HepG2 (cell line): Measurements from ENCODE around the gene NSMCE3. TPM values are rescaled to one million over a fixed set of nuclear protein-coding genes. Genes with fewer than 3 reads are reported as not detected.

Experiments used
- ATAC-seq: fragments of 200-7000 bp; cut with Tn5 transposase; 3 replicates; pipeline ENCODE4 v1.9.1; 2020; ENCODE audit warnings: mild to moderate bottlenecking, moderate library complexity
- BruUV-seq: library from RNA; stranded (reverse); fragments of 400-500 nt; replicated peaks from 2 replicates; lab custom pipeline; 2021; lab: Mats Ljungman, UMichigan
- CTCF ChIA-PET: fragments of 300-600 bp; formaldehyde crosslinking; extraction: SDS; loops from one replicate; lab custom pipeline; 2021; ENCODE audit warnings: low total read pairs, inconsistent platforms, low intra/inter-chr PET ratio; lab: Yijun Ruan, JAX
- POLR2A ChIA-PET: fragments of 350-600 bp; sonication (Branson Sonifier 250); formaldehyde crosslinking; loops from one replicate; lab custom pipeline; 2020; ENCODE audit warnings: antibody characterized with exemption, inconsistent platforms; lab: Yijun Ruan, JAX
- DNase-seq: peaks from one replicate; pipeline ENCODE4 v3.0.0-alpha.2; 2015; ENCODE audit warnings: low spot score
- FAIRE-seq: peaks from 3 replicates; lab custom pipeline; 2011; peaks lifted over from hg19 to GRCh38; lab: Jason Lieb, UNC
- H2AFZ ChIP-seq: one replicate; pipeline ENCODE4 v1.6.1; 2011; ENCODE audit warnings: low read length, inconsistent platforms
- H3K27ac ChIP-seq: fragments of 300-600 bp; 3 replicates; pipeline ENCODE4 v1.8.0; 2011; ENCODE audit warnings: mixed run types, mild to moderate bottlenecking, mixed read lengths, low read length, inconsistent platforms; ENCODE audit not compliant: insufficient read depth; ENCODE audit errors: extremely low read length
- H3K27me3 ChIP-seq, 2 experiments: fragments of 200-600 bp in 1 of 2; 2 replicates in 1 of 2; 3 replicates in 1 of 2; pipeline versions ENCODE4 v1.6.0 to v1.8.0; 2011; ENCODE audit warnings: low read length in 2 of 2, mild to moderate bottlenecking in 2 of 2, moderate library complexity in 2 of 2, inconsistent platforms in 1 of 2; ENCODE audit not compliant: insufficient read depth in 2 of 2, control insufficient read depth in 1 of 2
- H3K36me3 ChIP-seq, 2 experiments: fragments of 200-600 bp in 1 of 2; replicated peaks in 1 of 2; 2 replicates in 1 of 2; 3 replicates in 1 of 2; pipeline versions ENCODE4 v1.5.1 to v1.8.0; 2011; ENCODE audit warnings: low read length in 2 of 2, inconsistent platforms in 1 of 2; ENCODE audit not compliant: insufficient read depth in 2 of 2, control insufficient read depth in 1 of 2
- H3K4me1 ChIP-seq: 2 replicates; pipeline ENCODE4 v1.5.1; 2012; ENCODE audit warnings: low read length, inconsistent platforms; ENCODE audit not compliant: insufficient read depth
- H3K4me2 ChIP-seq: 2 replicates; pipeline ENCODE4 v1.6.0; 2011; ENCODE audit warnings: low read depth, low read length, inconsistent platforms
- H3K4me3 ChIP-seq, 3 experiments: fragments of 200-600 bp in 1 of 3; sonication (generic), shearing (Covaris generic) in 1 of 3; replicated peaks in 1 of 3; 2 replicates each; pipeline ENCODE4 v1.5.1; 2011 to 2016; ENCODE audit warnings: low read length in 3 of 3, inconsistent platforms in 2 of 3, low read depth in 2 of 3, mild to moderate bottlenecking in 2 of 3, control low read depth in 1 of 3, mixed read lengths in 1 of 3; ENCODE audit not compliant: insufficient read depth in 1 of 3
- H3K79me2 ChIP-seq: one replicate; pipeline ENCODE4 v1.6.1; 2011; ENCODE audit warnings: low read length, inconsistent platforms; ENCODE audit not compliant: insufficient read depth
- H3K9ac ChIP-seq: 2 replicates; pipeline ENCODE4 v1.6.0; 2011; ENCODE audit warnings: mild to moderate bottlenecking, low read depth, low read length, inconsistent platforms; ENCODE audit not compliant: insufficient read depth
- H3K9me3 ChIP-seq: 2 replicates; pipeline ENCODE4 v1.5.1; 2012; ENCODE audit warnings: mild to moderate bottlenecking, low read length
- H4K20me1 ChIP-seq: 2 replicates; pipeline ENCODE4 v1.6.0; 2011; ENCODE audit warnings: inconsistent platforms, mild to moderate bottlenecking, low read length, moderate library complexity; ENCODE audit not compliant: insufficient read depth
- EEA1 ChIP-seq: sonication (generic); formaldehyde crosslinking; IDR thresholded peaks from 2 replicates; pipeline ENCODE4 v1.5.1; 2020; ENCODE audit warnings: mild to moderate bottlenecking, missing genetic modification reagents, borderline replicate concordance
- HOXA9 ChIP-seq: sonication (generic); formaldehyde crosslinking; IDR thresholded peaks from 2 replicates; pipeline ENCODE4 v1.8.1; 2022; ENCODE audit warnings: missing genetic modification reagents, mild to moderate bottlenecking, moderate library complexity, borderline replicate concordance
- SAFB2 ChIP-seq: sonication (generic); formaldehyde crosslinking; IDR thresholded peaks from 2 replicates; pipeline ENCODE4 v1.5.1; 2020; ENCODE audit warnings: missing genetic modification reagents, low read depth, mild to moderate bottlenecking, borderline replicate concordance
- ZNF333 ChIP-seq: sonication (generic); formaldehyde crosslinking; IDR thresholded peaks from 2 replicates; pipeline ENCODE4 v1.4.0; 2020; ENCODE audit warnings: mild to moderate bottlenecking, missing genetic modification reagents, borderline replicate concordance
- ZNF674 ChIP-seq: sonication (generic); formaldehyde crosslinking; IDR thresholded peaks from 2 replicates; pipeline ENCODE4 v1.5.0; 2020; ENCODE audit warnings: low read depth, mild to moderate bottlenecking, missing genetic modification reagents
- ZNF766 ChIP-seq: sonication (generic); formaldehyde crosslinking; IDR thresholded peaks from 2 replicates; pipeline ENCODE4 v1.5.0; 2020; ENCODE audit warnings: missing genetic modification reagents, borderline replicate concordance
- ZSCAN22 ChIP-seq: sonication (generic); formaldehyde crosslinking; IDR thresholded peaks from 2 replicates; pipeline ENCODE4 v1.4.0; 2020; ENCODE audit warnings: mild to moderate bottlenecking, missing genetic modification reagents
- WGBS: methylation state at CpG from one replicate; pipeline ENCODE4 v1.1.6; 2017; ENCODE audit warnings: low lambda C conversion rate; 5-methylcytosine and 5-hydroxymethylcytosine counted together
- in situ Hi-C: cut with HindIII; loops from 2 replicates; pipeline ENCODE4 v1.10.0; 2017; ENCODE audit warnings: low pct_unique_long_range_greater_than_20kb; ENCODE audit not compliant: extremely low pct_ligation_motif_present
- intact Hi-C: fragments of 100-400 bp; cut with micrococcal nuclease; formaldehyde crosslinking; loops from one replicate; pipeline ENCODE4 v1.10.0; 2022; ENCODE audit not compliant: unreplicated experiment
- polyA plus RNA-seq, 8 experiments: library from polyadenylated mRNA; depleted of rRNA in 3 of 8; stranded (reverse) in 7 of 8; unstranded in 1 of 8; fragments of >200 nt; fragmentation: Illumina TruSeq in 4 of 8; extraction: Trizol in 4 of 8; gene quantifications; 2 replicates each; pipeline versions ENCODE4 v1.2.1 to v1.2.3, GENCODE V29; 2011 to 2016; ENCODE audit warnings: low read depth in 4 of 8, missing spikeins in 1 of 8, mixed read lengths in 1 of 8; ENCODE audit not compliant: insufficient read depth in 1 of 8
- total RNA-seq, 5 experiments: library from RNA; depleted of rRNA; stranded (reverse); fragments of >200 nt; fragmentation: Illumina TruSeq; extraction: Trizol; gene quantifications; 2 replicates each; pipeline ENCODE4 v1.2.3, GENCODE V29; 2016; ENCODE audit warnings: low read depth in 1 of 5
- TF ChIP-seq, protein P1 (sequence below): sonication (generic); formaldehyde crosslinking; IDR thresholded peaks from 2 replicates; pipeline ENCODE4 v1.5.0; 2020; ENCODE audit warnings: mild to moderate bottlenecking, missing genetic modification reagents
- TF ChIP-seq, protein P2 (sequence below): sonication (generic); formaldehyde crosslinking; IDR thresholded peaks from 2 replicates; pipeline ENCODE4 v1.8.0; 2022; ENCODE audit warnings: mild to moderate bottlenecking, missing genetic modification reagents, moderate library complexity

NSMCE3 gene
- total and polyA plus RNA-seq, 2 of the 13 experiments (the other 11 are each of a cell fraction or from before 2014, with no cell fraction given): 3.0 to 3.7 TPM

DNA sequence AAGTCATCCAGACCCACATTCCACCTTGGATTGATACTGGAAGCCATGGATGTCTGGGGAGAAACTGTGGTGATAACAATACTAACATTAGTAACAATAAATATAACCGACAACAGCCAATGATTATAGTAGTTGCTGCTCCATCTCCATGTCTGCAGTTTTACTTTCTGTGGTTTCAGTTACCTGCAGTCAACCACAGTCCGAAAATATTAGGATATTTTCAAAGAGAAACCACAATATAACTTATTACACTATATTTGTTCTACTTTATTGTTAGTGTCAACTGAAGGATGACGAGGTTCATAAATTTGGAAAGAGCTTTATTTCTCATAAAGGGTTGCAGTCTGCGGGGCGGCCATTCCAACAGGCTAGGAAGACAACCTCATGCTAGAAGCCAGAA is 2.6 kb upstream of the NSMCE3 start:
- Histone ChIP-seq H4K20me1 (no peaks in the 10 kb centered on the region), H3K79me2 (no peaks in the 10 kb centered on the region), H3K36me3 (no peaks in the 10 kb centered on the region), H3K4me2 (no peak overlapping the region), H3K4me3 (no peak overlapping the region), H3K4me1 (peaks cover 18% of the 10 kb centered on the region), H3K27me3 (no peaks in the 10 kb centered on the region; a peak in 1 of 5 replicates), H3K9ac (no peak overlapping the region), H3K27ac (no peak overlapping the region), H2AFZ (no peak overlapping the region), H3K9me3 (no peaks in the 10 kb centered on the region)
- TF ChIP-seq ZNF333 (CRISPR knock-in tag): no peak
- no peak for TF ChIP-seq ZNF674
- intact Hi-C loops (no loop called here), in situ Hi-C loops (no loop called here)
- BruUV-seq: no TSS peak
- DNase-seq (no peak), ATAC-seq (no peak), FAIRE-seq (no peak)
- 38% methylated on average over 5 of the region's 5 CpGs for WGBS
- ChIA-PET POLR2A (no interaction called here), CTCF (no interaction called here)

GRCh38 chr15:29270976-29271375 is 1.4 kb upstream of the NSMCE3 start:
- no peak overlapping the region for H3K27ac ChIP-seq
- intact Hi-C loops: no loop called here

More at GRCh38 chr15:29270976-29271375, 1.4 kb upstream of the NSMCE3 start:
- TF ChIP-seq, protein P1, sequence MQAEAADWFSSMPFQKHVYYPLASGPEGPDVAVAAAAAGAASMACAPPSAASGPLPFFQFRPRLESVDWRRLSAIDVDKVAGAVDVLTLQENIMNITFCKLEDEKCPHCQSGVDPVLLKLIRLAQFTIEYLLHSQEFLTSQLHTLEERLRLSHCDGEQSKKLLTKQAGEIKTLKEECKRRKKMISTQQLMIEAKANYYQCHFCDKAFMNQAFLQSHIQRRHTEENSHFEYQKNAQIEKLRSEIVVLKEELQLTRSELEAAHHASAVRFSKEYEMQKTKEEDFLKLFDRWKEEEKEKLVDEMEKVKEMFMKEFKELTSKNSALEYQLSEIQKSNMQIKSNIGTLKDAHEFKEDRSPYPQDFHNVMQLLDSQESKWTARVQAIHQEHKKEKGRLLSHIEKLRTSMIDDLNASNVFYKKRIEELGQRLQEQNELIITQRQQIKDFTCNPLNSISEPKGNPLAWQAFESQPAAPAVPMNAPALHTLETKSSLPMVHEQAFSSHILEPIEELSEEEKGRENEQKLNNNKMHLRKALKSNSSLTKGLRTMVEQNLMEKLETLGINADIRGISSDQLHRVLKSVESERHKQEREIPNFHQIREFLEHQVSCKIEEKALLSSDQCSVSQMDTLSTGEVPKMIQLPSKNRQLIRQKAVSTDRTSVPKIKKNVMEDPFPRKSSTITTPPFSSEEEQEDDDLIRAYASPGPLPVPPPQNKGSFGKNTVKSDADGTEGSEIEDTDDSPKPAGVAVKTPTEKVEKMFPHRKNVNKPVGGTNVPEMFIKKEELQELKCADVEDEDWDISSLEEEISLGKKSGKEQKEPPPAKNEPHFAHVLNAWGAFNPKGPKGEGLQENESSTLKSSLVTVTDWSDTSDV (CRISPR knock-in tag): no peak
- TF ChIP-seq HOXA9 (CRISPR knock-in tag) (no peak), EEA1 (CRISPR knock-in tag) (no peak), ZSCAN22 (CRISPR knock-in tag) (no peak), SAFB2 (CRISPR knock-in tag) (no peak), ZNF766 (CRISPR knock-in tag) (no peak)
- TF ChIP-seq, protein P2, sequence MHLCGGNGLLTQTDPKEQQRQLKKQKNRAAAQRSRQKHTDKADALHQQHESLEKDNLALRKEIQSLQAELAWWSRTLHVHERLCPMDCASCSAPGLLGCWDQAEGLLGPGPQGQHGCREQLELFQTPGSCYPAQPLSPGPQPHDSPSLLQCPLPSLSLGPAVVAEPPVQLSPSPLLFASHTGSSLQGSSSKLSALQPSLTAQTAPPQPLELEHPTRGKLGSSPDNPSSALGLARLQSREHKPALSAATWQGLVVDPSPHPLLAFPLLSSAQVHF (CRISPR knock-in tag): no peak
- TF ChIP-seq, all 625 proteins: peak for 0
- H3K79me2 ChIP-seq: no peaks in the 10 kb centered on the region
- ChIA-PET CTCF (no interaction called here), POLR2A (no interaction called here)
- no peak for ATAC-seq
- H4K20me1 ChIP-seq: no peaks in the 10 kb centered on the region
- no peaks in the 10 kb centered on the region for H3K36me3 ChIP-seq
- peaks cover 22% of the 10 kb centered on the region for H3K4me1 ChIP-seq
- H3K9ac ChIP-seq: no peak overlapping the region
- no peak overlapping the region for H3K4me3 ChIP-seq
- BruUV-seq: no TSS peak
- no peak overlapping the region for H3K4me2 ChIP-seq
- H3K9me3 ChIP-seq: no peaks in the 10 kb centered on the region
- FAIRE-seq: no peak
- no peak for DNase-seq
- H2AFZ ChIP-seq: no peak overlapping the region
- in situ Hi-C loops: no loop called here
- no peaks in the 10 kb centered on the region; a peak in 1 of 5 replicates for H3K27me3 ChIP-seq
